Sigmoid colon (tissue), 7 donors: ENCODE results near the gene WNT6. TPM values are rescaled to one million over a fixed set of nuclear protein-coding genes. Genes with fewer than 3 reads are reported as not detected.

Experiments used
- DNase-seq: peaks from one replicate; pipeline ENCODE4 v3.0.0-alpha.2; 2019
- H3K27ac ChIP-seq, 4 donors: fragments of 200-600 bp; sonication (generic); one replicate each; pipeline ENCODE4 v1.5.1; 2016 to 2019; ENCODE audit warnings: mild to moderate bottlenecking in 1 of 4
- H3K27me3 ChIP-seq, 3 donors: fragments of 200-600 bp; sonication (generic); one replicate each; pipeline ENCODE4 v1.5.1; 2019; ENCODE audit warnings: mild to moderate bottlenecking in 1 of 3
- H3K36me3 ChIP-seq, 4 donors: fragments of 200-600 bp; sonication (generic); one replicate each; pipeline ENCODE4 v1.5.1; 2016 to 2019
- H3K4me1 ChIP-seq, 4 donors: fragments of 200-600 bp; sonication (generic); one replicate each; pipeline ENCODE4 v1.5.1; 2017 to 2019
- H3K4me3 ChIP-seq, 4 donors: fragments of 200-600 bp; sonication (generic); one replicate each; pipeline ENCODE4 v1.5.1; 2017 to 2019; ENCODE audit warnings: mild to moderate bottlenecking in 2 of 4, moderate library complexity in 1 of 4
- H3K9me3 ChIP-seq, 4 donors: fragments of 200-600 bp in 3 of 4; sonication (generic) in 3 of 4; one replicate each; pipeline versions ENCODE4 v1.5.1 to v1.6.1; 2013 to 2019
- CTCF ChIP-seq, 4 experiments: fragments of 450-650 bp in 3 of 4; fragments of 200-600 bp in 1 of 4; IDR thresholded peaks; one replicate each; pipeline ENCODE4 v1.5.1; 2016 to 2019; ENCODE audit warnings: antibody characterized with exemption in 4 of 4, mild to moderate bottlenecking in 3 of 4, moderate library complexity in 2 of 4
- EP300 ChIP-seq, 4 donors: sonication (generic); formaldehyde crosslinking; IDR thresholded peaks; one replicate each; pipeline ENCODE4 v1.6.1; 2017; ENCODE audit warnings: antibody characterized with exemption in 4 of 4
- POLR2A ChIP-seq, 2 donors: fragments of 450-650 bp; IDR thresholded peaks; one replicate each; pipeline ENCODE4 v1.6.1; 2016; ENCODE audit warnings: antibody characterized with exemption in 2 of 2, mild to moderate bottlenecking in 2 of 2, moderate library complexity in 2 of 2
- POLR2AphosphoS5 ChIP-seq, 4 donors: sonication (generic); formaldehyde crosslinking; IDR thresholded peaks; one replicate each; pipeline ENCODE4 v1.6.1; 2017; ENCODE audit warnings: antibody characterized with exemption in 4 of 4
- WGBS, 2 donors: extraction: QIAGEN DNeasy Blood & Tissue Kit; methylation state at CpG; one replicate each; pipeline ENCODE4 v1.1.7; 2013; 5-methylcytosine and 5-hydroxymethylcytosine counted together
- intact Hi-C: fragments of 100-400 bp; cut with DNase I; formaldehyde crosslinking; loops from one replicate; pipeline ENCODE4 v1.15.1; 2023
- polyA plus RNA-seq, 3 donors: library from polyadenylated mRNA; stranded (reverse); fragments of 200-250 nt; gene quantifications; one replicate each; pipeline ENCODE4 v1.2.3, GENCODE V29; 2013
- total RNA-seq, 4 donors: library from RNA; depleted of rRNA; stranded (reverse); fragments of >200 nt; gene quantifications; one replicate each; pipeline ENCODE4 v1.1.0, GENCODE V29; 2016
- donor health status: healthy with polysubstance abuse.
- donor health status: Bipolar disorder and iron deficiency.
- donor health status: healthy.

WNT6 gene
- total and polyA plus RNA-seq, 7 donors = 1.5 to 3.9 (median 2.9) TPM; not detected in 2

GRCh38 chr2:218831378-218831990, 28.1 kb upstream of the WNT6 start, which contains the start of gene PRKAG3:
TSS of gene PRKAG3 (minus strand) at chr2:218831803.
- no peaks in the 10 kb centered on the region for H3K4me1 ChIP-seq
- H3K4me3 ChIP-seq = no peak within 1 kb of the TSS
- H3K27ac ChIP-seq = peak within 1 kb of the TSS in 1 of 4 donors; percentile 57
- H3K36me3 ChIP-seq = no peaks in the 10 kb centered on the region
- intact Hi-C loops = no loop called here
- DNase-seq = no peak
- H3K9me3 ChIP-seq = no peaks in the 10 kb centered on the region
- peaks cover 3 to 33% (median 4%) of the 10 kb centered on the region in 3 donors for H3K27me3 ChIP-seq
- TF ChIP-seq CTCF (IDR thresholded peaks at IDR 0.05) = no peak
- 79% methylated on average over 18 of the region's 18 CpGs for WGBS, 2 donors

GRCh38 chr2:218832081-218832480, 27.5 kb upstream of the WNT6 start:
- intact Hi-C loops = no loop called here
- no peak overlapping the region for H3K4me3 ChIP-seq
- no peaks in the 10 kb centered on the region for H3K4me1 ChIP-seq
- no peaks in the 10 kb centered on the region for H3K36me3 ChIP-seq
- peak overlapping the region in 1 of 4 donors; percentile 57 for H3K27ac ChIP-seq
- 66 to 86% methylated on average over 3 of the region's 3 CpGs for WGBS, 2 donors
- no peak for DNase-seq
- peaks cover 3 to 33% (median 4%) of the 10 kb centered on the region in 3 donors for H3K27me3 ChIP-seq
- TF ChIP-seq POLR2A (IDR thresholded peaks at IDR 0.05) = no peak
- H3K9me3 ChIP-seq = no peaks in the 10 kb centered on the region

DNA sequence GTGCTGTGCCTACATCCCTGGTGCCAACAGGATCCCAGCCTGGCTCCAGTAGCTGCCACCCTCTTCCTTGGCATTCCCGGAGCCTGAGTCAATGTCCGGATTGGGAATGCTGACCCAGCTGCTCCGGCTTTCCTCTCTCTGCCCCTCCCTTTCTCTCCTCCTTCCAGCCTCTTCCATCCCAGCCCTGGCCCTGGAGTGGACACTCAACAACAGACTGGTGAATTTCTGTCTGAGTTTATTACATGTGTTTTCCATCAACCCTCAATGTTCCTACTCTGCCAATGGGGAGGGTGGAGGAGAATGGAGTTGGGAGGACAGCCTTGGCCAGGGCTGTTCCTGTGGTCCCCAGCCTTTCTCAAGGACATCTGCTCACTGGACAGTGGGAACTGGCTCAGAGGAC, 27.1 kb upstream of the WNT6 start:
- Histone ChIP-seq H3K4me1 (no peaks in the 10 kb centered on the region), H3K27me3 (peaks cover 3 to 33% (median 4%) of the 10 kb centered on the region in 3 donors), H3K9me3 (no peaks in the 10 kb centered on the region), H3K27ac (peak overlapping the region in 1 of 4 donors; percentile 57), H3K4me3 (no peak overlapping the region), H3K36me3 (no peaks in the 10 kb centered on the region)
- WGBS, 2 donors = 59 to 77% methylated on average over 3 of the region's 3 CpGs
- TF ChIP-seq EP300 (IDR thresholded peaks at IDR 0.05) = no peak
- TF ChIP-seq CTCF (IDR thresholded peaks at IDR 0.05) = no peak
- no peak for TF ChIP-seq POLR2A (IDR thresholded peaks at IDR 0.05)
- TF ChIP-seq POLR2AphosphoS5 (IDR thresholded peaks at IDR 0.05) = no peak
- intact Hi-C loops = no loop called here
- DNase-seq = no peak

- peak; percentile 8 for DNase-seq
- peaks cover 3 to 33% (median 4%) of the 10 kb centered on the region in 3 donors for H3K27me3 ChIP-seq
- intact Hi-C loops = no loop called here
Measured at GRCh38 chr2:218833023-218833609, 26.5 kb upstream of the WNT6 start.

More at GRCh38 chr2:218833023-218833609, 26.5 kb upstream of the WNT6 start:
- TF ChIP-seq POLR2AphosphoS5 (IDR thresholded peaks at IDR 0.05) (no peak), CTCF (IDR thresholded peaks at IDR 0.05) (no peak), EP300 (IDR thresholded peaks at IDR 0.05) (no peak), POLR2A (IDR thresholded peaks at IDR 0.05) (no peak)
- H3K4me3 ChIP-seq = no peak overlapping the region
- H3K27ac ChIP-seq = no peak overlapping the region
- no peaks in the 10 kb centered on the region for H3K4me1 ChIP-seq
- no peaks in the 10 kb centered on the region for H3K9me3 ChIP-seq
- WGBS, 2 donors = 75 to 83% methylated on average over 4 of the region's 4 CpGs
- no peaks in the 10 kb centered on the region for H3K36me3 ChIP-seq
